K562 treated with DMSO at 1 percent for 4 hours (cell line): ENCODE data around the gene TRNAU1AP. TPM values are rescaled to one million over a fixed set of nuclear protein-coding genes. Genes with fewer than 3 reads are reported as not detected.

ENCODE experiments used
- total RNA-seq: library from RNA; unstranded; fragments of 300-600 nt; gene quantifications from 2 replicates; pipeline ENCODE4 v1.2.3, GENCODE V29; 2022; ENCODE audit not compliant: insufficient read depth

The TRNAU1AP gene
- 27.8 and 34.1 TPM in 2 replicates for total RNA-seq

DNA sequence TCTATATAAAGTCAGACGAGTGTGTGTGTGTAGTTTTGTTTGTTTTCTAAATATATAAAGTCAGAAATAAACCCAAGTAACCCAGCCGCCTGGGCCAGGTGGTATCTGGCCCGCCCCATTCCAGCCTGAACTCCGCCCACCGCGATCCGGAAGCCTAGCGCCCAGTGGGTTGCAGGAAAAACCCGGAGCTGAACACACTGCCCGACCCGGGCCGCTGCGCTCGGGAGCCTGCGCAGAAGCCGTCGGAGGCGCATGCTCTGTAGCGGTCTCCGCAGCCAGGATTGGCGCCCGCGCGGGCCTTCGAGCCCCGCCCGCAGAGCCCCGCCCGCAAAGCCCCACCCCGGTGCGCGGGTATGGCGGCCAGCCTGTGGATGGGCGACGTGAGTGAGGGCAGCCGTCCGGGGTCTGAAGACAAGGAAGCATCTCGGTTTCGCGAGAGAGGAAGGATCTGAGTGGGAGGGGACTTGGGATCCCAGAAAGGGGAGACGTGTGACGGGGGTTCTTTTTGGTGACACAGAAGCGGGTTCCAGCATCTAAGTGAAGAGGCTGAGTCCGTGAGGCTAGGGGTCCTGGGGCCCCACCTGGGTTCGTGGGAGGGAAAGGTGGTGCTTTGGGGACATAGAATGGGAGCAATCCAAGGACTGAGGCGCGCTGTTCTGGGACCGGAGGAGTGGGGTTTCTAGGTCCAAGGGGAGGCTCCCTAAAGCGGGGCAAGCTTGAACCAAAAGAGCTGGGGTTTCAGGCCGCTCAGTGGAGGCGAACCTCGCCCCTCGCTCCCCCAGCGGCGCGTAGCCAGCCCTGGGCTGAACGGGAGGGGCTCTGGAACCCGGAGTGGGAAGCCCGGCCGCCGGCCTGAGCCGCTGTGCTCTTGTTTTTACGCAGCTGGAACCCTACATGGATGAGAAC is at the start of gene TRNAU1AP:
TSS of gene TRNAU1AP (plus strand) at position 328 of the 906 bp plus-strand sequence. CDS start at position 354, 26 bp downstream.

DNA sequence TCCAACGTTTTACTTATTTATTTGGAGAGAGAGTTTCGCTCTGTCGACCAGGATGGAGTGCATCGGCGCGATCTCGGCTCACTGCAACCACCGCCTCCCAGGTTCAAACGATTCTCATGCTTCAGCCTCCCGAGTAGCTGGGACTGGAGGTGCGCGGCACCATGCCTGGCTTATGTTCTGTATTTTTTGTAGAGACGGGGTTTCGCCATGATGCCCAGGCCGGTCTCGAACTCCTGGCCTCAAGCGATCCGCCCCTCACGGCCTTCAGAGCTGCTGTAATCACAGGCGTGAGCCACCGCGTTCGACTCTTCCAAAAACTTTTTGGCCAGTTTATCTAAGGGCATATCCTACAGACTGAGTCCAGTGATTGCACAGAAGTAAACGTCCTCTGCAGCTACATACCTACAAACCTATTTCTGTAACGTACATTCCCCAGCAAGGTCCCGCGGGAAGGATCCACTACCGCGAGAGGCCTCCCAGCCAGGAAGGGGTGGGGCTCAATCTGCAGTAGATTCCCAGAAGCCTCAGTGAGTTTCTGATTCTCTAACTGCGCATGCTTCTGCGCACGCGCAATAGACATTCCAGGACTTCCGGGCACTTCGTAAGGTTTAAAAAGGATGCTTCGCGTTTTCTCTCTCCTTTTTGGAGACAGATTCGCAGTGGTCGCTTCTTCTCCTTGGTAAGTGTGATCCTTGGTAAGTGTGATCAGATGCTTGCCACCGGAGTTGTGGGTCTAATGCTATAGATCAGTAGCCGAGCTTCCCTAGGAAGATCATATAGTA is 47.3 kb upstream of the TRNAU1AP start, which contains the start of gene RCC1:
TSS of gene RCC1 (plus strand) at position 638 of the 782 bp plus-strand sequence. CDS start 23,824 bp downstream, outside the sequence.

DNA sequence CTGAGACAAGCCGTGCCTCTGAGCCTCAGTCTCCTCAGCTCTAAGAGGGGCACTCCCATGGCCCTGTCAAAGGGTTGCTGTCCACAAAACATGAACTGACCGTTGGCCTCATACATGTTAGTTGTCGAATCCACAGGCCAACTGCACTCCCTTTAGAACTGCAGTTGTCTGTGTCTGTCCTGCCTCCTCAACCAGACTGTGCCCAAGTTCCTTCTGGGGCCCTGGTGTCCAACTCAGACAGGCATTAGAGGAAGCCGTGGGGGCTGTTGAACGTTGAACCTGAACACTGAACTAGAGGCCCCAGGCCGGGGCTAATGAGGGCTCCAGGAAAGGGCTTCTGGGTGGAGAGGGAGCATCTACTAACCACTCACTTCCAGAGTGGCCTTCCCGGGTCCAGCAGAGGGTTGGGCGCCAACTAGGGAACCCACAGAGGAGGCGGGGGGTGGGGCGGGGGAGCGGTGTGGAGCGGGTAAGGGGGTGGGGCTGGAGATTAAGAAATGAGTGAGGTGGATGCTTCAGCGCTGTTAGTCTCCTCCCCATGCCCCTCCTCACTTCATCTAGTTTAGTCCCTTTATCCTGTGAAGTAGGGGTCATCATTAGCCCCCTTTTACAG is 38.9 kb downstream of the TRNAU1AP start, which contains the start of gene RAB42:
TSS of gene RAB42 (plus strand) at position 558 of the 613 bp plus-strand sequence. CDS start 247 bp downstream, outside the sequence.

Other genes starting within 250 kb of the TRNAU1AP start
- gene MED18, start 224.0 kb upstream of the TRNAU1AP start, total RNA-seq = 24.4 and 26.7 TPM in 2 replicates
- gene PHACTR4, start 183.3 kb upstream of the TRNAU1AP start, total RNA-seq = 21.6 and 30.3 TPM in 2 replicates
- 239 and 259 TPM in 2 replicates for gene RCC1, start 47.0 kb upstream of the TRNAU1AP start, total RNA-seq
- 0.53 and 1.4 TPM in 2 replicates for gene RAB42, start 39.2 kb downstream of the TRNAU1AP start, total RNA-seq
- 34.6 and 36.4 TPM in 2 replicates for gene TAF12, start 90.0 kb downstream of the TRNAU1AP start, total RNA-seq
- gene RNU11, start 95.5 kb downstream of the TRNAU1AP start, total RNA-seq = not detected in 2 replicates
- gene GMEB1, start 115.7 kb downstream of the TRNAU1AP start, total RNA-seq = 7.7 and 11.3 TPM in 2 replicates
- 46.1 and 60.5 TPM in 2 replicates for gene YTHDF2, start 183.9 kb downstream of the TRNAU1AP start, total RNA-seq